ENCODE measurements around the gene PRR30. TPM values are rescaled to one million over a fixed set of nuclear protein-coding genes. Genes with fewer than 3 reads are reported as not detected.

The PRR30 gene
- total RNA-seq, 2 donors from 2014 or later, result 1.1 TPM; not detected in 1

DNA sequence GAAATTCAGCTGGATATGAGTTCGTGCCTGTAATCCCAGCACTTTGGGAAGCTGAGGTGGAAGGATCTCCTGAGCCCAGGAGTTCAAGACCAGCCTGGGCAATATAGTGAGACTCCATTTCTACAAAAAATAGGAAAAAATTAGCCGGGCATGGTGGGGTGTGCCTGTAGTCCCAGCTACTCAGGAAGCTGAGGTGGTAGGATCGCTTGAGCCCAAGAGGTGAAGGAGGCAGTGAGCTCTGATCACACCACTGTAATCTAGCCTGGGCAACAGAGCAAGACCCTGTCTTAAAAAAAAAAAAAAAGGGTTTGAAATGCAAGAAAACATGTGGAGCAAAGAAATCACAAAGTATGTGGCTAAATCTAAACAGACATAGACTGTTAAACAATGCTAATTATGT, 30.1 kb downstream of the PRR30 start:
- no peak for DNase-seq (ENCODE audit: low spot score)
- no peaks in the 10 kb centered on the region for H3K9me3 ChIP-seq
- no peaks in the 10 kb centered on the region for H3K36me3 ChIP-seq
- no peaks in the 10 kb centered on the region for H3K27me3 ChIP-seq (replicated peaks; ENCODE audit: insufficient read depth)
- no peaks in the 10 kb centered on the region for H3K4me1 ChIP-seq (replicated peaks)
- intact Hi-C loops (cut with DNase I), result no loop called here
- H3K4me3 ChIP-seq, result no peak overlapping the region
- 94% methylated on average over 3 of the region's 3 CpGs for WGBS
- H3K27ac ChIP-seq, result no peak overlapping the region
- TF ChIP-seq POLR2AphosphoS5 (IDR thresholded peaks at IDR 0.05) (no peak), POLR2A (IDR thresholded peaks at IDR 0.05) (no peak)
- TF ChIP-seq, protein P1, sequence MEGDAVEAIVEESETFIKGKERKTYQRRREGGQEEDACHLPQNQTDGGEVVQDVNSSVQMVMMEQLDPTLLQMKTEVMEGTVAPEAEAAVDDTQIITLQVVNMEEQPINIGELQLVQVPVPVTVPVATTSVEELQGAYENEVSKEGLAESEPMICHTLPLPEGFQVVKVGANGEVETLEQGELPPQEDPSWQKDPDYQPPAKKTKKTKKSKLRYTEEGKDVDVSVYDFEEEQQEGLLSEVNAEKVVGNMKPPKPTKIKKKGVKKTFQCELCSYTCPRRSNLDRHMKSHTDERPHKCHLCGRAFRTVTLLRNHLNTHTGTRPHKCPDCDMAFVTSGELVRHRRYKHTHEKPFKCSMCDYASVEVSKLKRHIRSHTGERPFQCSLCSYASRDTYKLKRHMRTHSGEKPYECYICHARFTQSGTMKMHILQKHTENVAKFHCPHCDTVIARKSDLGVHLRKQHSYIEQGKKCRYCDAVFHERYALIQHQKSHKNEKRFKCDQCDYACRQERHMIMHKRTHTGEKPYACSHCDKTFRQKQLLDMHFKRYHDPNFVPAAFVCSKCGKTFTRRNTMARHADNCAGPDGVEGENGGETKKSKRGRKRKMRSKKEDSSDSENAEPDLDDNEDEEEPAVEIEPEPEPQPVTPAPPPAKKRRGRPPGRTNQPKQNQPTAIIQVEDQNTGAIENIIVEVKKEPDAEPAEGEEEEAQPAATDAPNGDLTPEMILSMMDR (IDR thresholded peaks at IDR 0.05), result no peak

DNA sequence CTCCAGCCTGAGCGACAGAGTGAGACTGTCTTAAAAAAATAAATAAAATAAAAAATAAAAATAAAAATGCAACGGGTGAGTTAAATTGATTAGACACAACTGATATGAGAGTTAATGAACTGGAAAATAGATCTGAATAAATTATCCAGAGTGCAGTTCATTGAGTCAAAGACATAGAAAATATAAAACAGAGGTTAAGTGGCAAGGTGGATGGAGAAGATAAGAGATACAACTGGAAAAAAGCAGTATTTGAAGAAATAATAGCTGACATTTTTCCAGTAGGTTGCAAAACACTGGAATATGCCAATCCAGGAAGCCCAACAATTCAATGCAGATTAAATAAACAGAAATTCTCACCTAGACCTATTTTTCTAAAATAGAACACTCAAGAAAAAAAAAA, 31.0 kb downstream of the PRR30 start:
- DNase-seq (ENCODE audit: low spot score), result no peak
- intact Hi-C loops (cut with DNase I), result no loop called here
- Histone ChIP-seq H3K9me3 (no peaks in the 10 kb centered on the region), H3K36me3 (no peaks in the 10 kb centered on the region), H3K27ac (no peak overlapping the region), H3K4me1 (replicated peaks) (no peaks in the 10 kb centered on the region), H3K27me3 (replicated peaks; ENCODE audit: insufficient read depth) (no peaks in the 10 kb centered on the region), H3K4me3 (no peak overlapping the region)
- 89% methylated on average over 2 of the region's 2 CpGs for WGBS
- TF ChIP-seq, protein P1 (IDR thresholded peaks at IDR 0.05), result no peak
- TF ChIP-seq POLR2AphosphoS5 (IDR thresholded peaks at IDR 0.05) (no peak), POLR2A (IDR thresholded peaks at IDR 0.05) (no peak)

DNA sequence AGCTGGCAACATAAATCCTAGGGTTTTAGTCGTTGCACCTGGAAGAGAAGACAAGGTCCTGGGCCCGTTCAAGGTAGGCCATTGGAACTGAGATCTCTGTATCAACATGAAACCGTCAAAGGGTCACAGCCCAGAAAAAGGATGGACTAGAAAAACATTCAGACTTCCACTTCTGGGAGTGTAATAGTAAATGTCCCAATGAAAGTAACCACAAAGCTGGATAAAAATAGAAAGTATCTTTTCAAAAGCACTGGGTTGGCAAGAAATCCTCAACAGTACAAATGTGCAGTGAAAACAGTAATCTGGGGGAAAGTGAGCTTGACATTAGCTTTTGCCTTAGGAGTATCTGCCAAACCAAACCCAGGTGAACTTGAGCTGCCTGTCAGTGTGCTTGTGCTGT, 33.2 kb downstream of the PRR30 start:
- Histone ChIP-seq H3K4me1 (replicated peaks) (no peaks in the 10 kb centered on the region), H3K27ac (no peak overlapping the region), H3K27me3 (replicated peaks; ENCODE audit: insufficient read depth) (no peaks in the 10 kb centered on the region), H3K36me3 (no peaks in the 10 kb centered on the region), H3K4me3 (no peak overlapping the region), H3K9me3 (no peaks in the 10 kb centered on the region)
- TF ChIP-seq, protein P1 (IDR thresholded peaks at IDR 0.05), result no peak
- TF ChIP-seq POLR2A (IDR thresholded peaks at IDR 0.05) (no peak), POLR2AphosphoS5 (IDR thresholded peaks at IDR 0.05) (no peak)
- intact Hi-C loops (cut with DNase I), result no loop called here
- 65% methylated on average over 3 of the region's 3 CpGs for WGBS
- DNase-seq (ENCODE audit: low spot score), result no peak

DNA sequence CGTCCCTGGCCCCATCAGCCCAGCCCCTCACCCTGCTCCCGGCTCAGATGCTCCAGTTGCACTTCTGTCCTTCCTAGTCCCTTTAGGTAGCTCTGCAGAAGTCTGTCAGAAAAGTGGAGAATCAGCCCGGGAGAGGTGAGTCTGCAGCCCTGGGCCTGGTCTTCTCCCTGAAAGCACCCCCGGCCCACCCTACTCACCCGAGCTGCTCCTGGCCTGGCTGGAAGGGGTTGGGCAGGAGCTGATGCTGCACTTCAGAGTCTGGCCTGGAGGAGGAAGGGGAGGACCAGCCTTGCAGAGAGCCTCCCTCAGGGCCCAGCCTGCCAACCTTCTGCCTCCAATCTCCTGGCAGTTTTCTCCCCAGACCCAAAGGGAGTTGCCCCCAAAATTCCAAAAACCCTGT, 36.9 kb downstream of the PRR30 start:
- DNase-seq (ENCODE audit: low spot score), result no peak
- Histone ChIP-seq H3K9me3 (no peaks in the 10 kb centered on the region), H3K4me3 (no peak overlapping the region), H3K4me1 (replicated peaks) (no peaks in the 10 kb centered on the region), H3K27ac (no peak overlapping the region), H3K27me3 (replicated peaks; ENCODE audit: insufficient read depth) (no peaks in the 10 kb centered on the region), H3K36me3 (no peaks in the 10 kb centered on the region)
- WGBS, result 86% methylated on average over 5 of the region's 5 CpGs
- intact Hi-C loops (cut with DNase I), result no loop called here
- no peak for TF ChIP-seq POLR2A (IDR thresholded peaks at IDR 0.05)
- no peak for TF ChIP-seq POLR2AphosphoS5 (IDR thresholded peaks at IDR 0.05)
- TF ChIP-seq, protein P1 (IDR thresholded peaks at IDR 0.05), result no peak

DNA sequence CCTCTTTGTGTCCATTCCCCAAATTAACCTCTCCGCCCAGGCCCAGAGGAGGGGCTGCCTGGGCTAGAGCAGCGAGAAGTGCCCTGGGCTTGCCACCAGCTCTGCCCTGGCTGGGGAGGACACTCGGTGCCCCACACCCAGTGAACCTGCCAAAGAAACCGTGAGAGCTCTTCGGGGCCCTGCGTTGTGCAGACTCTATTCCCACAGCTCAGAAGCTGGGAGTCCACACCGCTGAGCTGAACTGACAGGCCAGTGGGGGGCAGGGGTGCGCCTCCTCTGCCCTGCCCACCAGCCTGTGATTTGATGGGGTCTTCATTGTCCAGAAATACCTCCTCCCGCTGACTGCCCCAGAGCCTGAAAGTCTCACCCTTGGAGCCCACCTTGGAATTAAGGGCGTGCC, 39.2 kb downstream of the PRR30 start:
- no peak for DNase-seq (ENCODE audit: low spot score)
- H3K27ac ChIP-seq, result no peak overlapping the region
- H3K4me3 ChIP-seq, result no peak overlapping the region
- no peaks in the 10 kb centered on the region for H3K9me3 ChIP-seq
- 81% methylated on average over 10 of the region's 10 CpGs for WGBS
- H3K36me3 ChIP-seq, result no peaks in the 10 kb centered on the region
- peaks cover 3% of the 10 kb centered on the region for H3K4me1 ChIP-seq (replicated peaks)
- no peaks in the 10 kb centered on the region for H3K27me3 ChIP-seq (replicated peaks; ENCODE audit: insufficient read depth)
- intact Hi-C loops (cut with DNase I), result loop anchor here (1.0 kb wide), 1 partner anchor 91 kb away; no protein-coding TSS in a partner anchor
- no peak for TF ChIP-seq POLR2A (IDR thresholded peaks at IDR 0.05)
- no peak for TF ChIP-seq POLR2AphosphoS5 (IDR thresholded peaks at IDR 0.05)
- TF ChIP-seq, protein P1 (IDR thresholded peaks at IDR 0.05), result no peak
